GM12878 (cell line): ENCODE results near the gene RNF130.

Source experiments
- BHLHE40 ChIP-seq, 2 experiments: fragments of 450-650 bp in 1 of 2; IDR thresholded peaks; 2 replicates each; pipeline ENCODE4 v1.6.1; 2011 to 2017; ENCODE audit warnings: low read depth in 2 of 2, borderline replicate concordance in 1 of 2, improper control_type of control experiment in 1 of 2, low read length in 1 of 2, mild to moderate bottlenecking in 1 of 2
- CREM ChIP-seq: IDR thresholded peaks from 2 replicates; pipeline ENCODE4 v1.6.1; 2014; ENCODE audit warnings: antibody characterized with exemption, low read depth
- EP300 ChIP-seq, 2 experiments: fragments of 150-350 bp in 1 of 2; IDR thresholded peaks; 2 replicates each; pipeline ENCODE4 v1.6.1; 2011 to 2012; ENCODE audit warnings: low read depth in 2 of 2, low read length in 2 of 2, borderline replicate concordance in 1 of 2, improper control_type of control experiment in 1 of 2, inconsistent platforms in 1 of 2; ENCODE audit not compliant: control insufficient read depth in 1 of 2
- EZH2 ChIP-seq: IDR thresholded peaks from 2 replicates; pipeline ENCODE4 v1.6.1; 2012; ENCODE audit warnings: low read depth, mild to moderate bottlenecking, control low read depth, inconsistent platforms, low read length, borderline replicate concordance; ENCODE audit not compliant: control insufficient read depth
- NBN ChIP-seq: fragments of 450-650 bp; IDR thresholded peaks from 2 replicates; pipeline ENCODE4 v1.6.1; 2016
- RAD21 ChIP-seq: IDR thresholded peaks from 2 replicates; pipeline ENCODE4 v1.6.1; 2011; ENCODE audit warnings: mild to moderate bottlenecking, low read depth, low read length, moderate library complexity; ENCODE audit not compliant: insufficient read depth
- RAD51 ChIP-seq: fragments of 450-650 bp; IDR thresholded peaks from 2 replicates; pipeline ENCODE4 v1.6.1; 2016; ENCODE audit warnings: moderate library complexity, mild to moderate bottlenecking, inconsistent platforms
- YY1 ChIP-seq: IDR thresholded peaks from 2 replicates; pipeline ENCODE4 v1.6.1; 2011; ENCODE audit warnings: low read depth, mild to moderate bottlenecking, low read length
- TF ChIP-seq, protein P1 (sequence below): fragments of 450-650 bp; IDR thresholded peaks from 2 replicates; pipeline ENCODE4 v1.6.1; 2017; ENCODE audit warnings: mild to moderate bottlenecking, moderate library complexity

DNA sequence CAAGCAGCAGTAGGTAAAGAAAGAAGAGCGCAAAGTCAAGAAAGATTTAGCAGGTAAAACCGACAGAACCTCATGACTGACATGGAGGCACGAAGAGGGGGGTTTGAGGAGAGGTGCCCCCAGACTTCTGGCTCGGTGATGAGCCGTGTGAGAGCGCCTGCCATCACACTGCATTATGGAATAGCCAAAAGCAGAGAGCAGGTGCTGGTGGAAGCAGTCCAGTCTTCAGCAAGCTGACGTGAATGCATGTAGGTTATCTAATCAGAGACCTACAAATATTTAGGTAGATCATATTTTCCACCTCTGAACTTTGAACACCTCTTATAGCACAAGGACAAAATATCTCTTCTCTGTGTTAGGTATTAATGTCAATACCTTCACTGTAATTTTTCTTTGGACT lies 68.4 kb downstream of the RNF130 start:
- TF ChIP-seq RAD51 = no peak
- TF ChIP-seq EP300 (IDR thresholded peaks at IDR 0.05; ENCODE audit: borderline replicate concordance in 1 of 2, control insufficient read depth in 1 of 2, low read depth in 2 of 2, low read length in 2 of 2) = no peak
- no peak for TF ChIP-seq EZH2
- TF ChIP-seq, protein P1, sequence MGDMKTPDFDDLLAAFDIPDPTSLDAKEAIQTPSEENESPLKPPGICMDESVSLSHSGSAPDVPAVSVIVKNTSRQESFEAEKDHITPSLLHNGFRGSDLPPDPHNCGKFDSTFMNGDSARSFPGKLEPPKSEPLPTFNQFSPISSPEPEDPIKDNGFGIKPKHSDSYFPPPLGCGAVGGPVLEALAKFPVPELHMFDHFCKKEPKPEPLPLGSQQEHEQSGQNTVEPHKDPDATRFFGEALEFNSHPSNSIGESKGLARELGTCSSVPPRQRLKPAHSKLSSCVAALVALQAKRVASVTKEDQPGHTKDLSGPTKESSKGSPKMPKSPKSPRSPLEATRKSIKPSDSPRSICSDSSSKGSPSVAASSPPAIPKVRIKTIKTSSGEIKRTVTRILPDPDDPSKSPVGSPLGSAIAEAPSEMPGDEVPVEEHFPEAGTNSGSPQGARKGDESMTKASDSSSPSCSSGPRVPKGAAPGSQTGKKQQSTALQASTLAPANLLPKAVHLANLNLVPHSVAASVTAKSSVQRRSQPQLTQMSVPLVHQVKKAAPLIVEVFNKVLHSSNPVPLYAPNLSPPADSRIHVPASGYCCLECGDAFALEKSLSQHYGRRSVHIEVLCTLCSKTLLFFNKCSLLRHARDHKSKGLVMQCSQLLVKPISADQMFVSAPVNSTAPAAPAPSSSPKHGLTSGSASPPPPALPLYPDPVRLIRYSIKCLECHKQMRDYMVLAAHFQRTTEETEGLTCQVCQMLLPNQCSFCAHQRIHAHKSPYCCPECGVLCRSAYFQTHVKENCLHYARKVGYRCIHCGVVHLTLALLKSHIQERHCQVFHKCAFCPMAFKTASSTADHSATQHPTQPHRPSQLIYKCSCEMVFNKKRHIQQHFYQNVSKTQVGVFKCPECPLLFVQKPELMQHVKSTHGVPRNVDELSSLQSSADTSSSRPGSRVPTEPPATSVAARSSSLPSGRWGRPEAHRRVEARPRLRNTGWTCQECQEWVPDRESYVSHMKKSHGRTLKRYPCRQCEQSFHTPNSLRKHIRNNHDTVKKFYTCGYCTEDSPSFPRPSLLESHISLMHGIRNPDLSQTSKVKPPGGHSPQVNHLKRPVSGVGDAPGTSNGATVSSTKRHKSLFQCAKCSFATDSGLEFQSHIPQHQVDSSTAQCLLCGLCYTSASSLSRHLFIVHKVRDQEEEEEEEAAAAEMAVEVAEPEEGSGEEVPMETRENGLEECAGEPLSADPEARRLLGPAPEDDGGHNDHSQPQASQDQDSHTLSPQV = no peak
- no peak for TF ChIP-seq CREM
- no peak for TF ChIP-seq RAD21
- no peak for TF ChIP-seq NBN
- no peak for TF ChIP-seq BHLHE40 (IDR thresholded peaks at IDR 0.05; ENCODE audit: borderline replicate concordance in 1 of 2, low read depth in 2 of 2, low read length in 1 of 2)
- TF ChIP-seq YY1 = no peak
